GM19035 (cell line): ENCODE results near the gene PKD2.
"Not testable (repeated sequence)": the region's sequence is repeated elsewhere in the genome, so short reads cannot be mapped to it uniquely, and the experiment has no call there.

Experiments used
- ATAC-seq: cut with Tn5 transposase; IDR thresholded peaks from one replicate; pipeline ENCODE4 v1.9.1; 2021; ENCODE audit not compliant: unreplicated experiment

PKD2 gene

GRCh38 chr4:88025868-88026661 lies 18.6 kb downstream of the PKD2 start:
- ATAC-seq = not testable (repeated sequence)

- no peak for ATAC-seq
These were observed 20.5 kb downstream of the PKD2 start for GRCh38 chr4:88027611-88028608.

GRCh38 chr4:88028946-88029345 lies 21.5 kb downstream of the PKD2 start:
- no peak for ATAC-seq

- no peak for ATAC-seq
These were observed 22.1 kb downstream of the PKD2 start for GRCh38 chr4:88029556-88029955.

- no peak for ATAC-seq
These were observed 23.3 kb downstream of the PKD2 start for GRCh38 chr4:88030565-88031310.

- no peak for ATAC-seq
These were observed 25.9 kb downstream of the PKD2 start for GRCh38 chr4:88033309-88033708.

GRCh38 chr4:88035292-88035691 lies 27.9 kb downstream of the PKD2 start:
- ATAC-seq = no peak

GRCh38 chr4:88037447-88037846 lies 30.0 kb downstream of the PKD2 start:
- no peak for ATAC-seq

GRCh38 chr4:88037936-88038335 lies 30.5 kb downstream of the PKD2 start:
- ATAC-seq = no peak

- ATAC-seq = no peak
These were observed 33.3 kb downstream of the PKD2 start for GRCh38 chr4:88040707-88041106.

- no peak for ATAC-seq
These were observed 34.2 kb downstream of the PKD2 start for GRCh38 chr4:88041626-88042025.

- ATAC-seq = no peak
These were observed 35.6 kb downstream of the PKD2 start for GRCh38 chr4:88043001-88043400.

- no peak for ATAC-seq
These were observed 36.3 kb downstream of the PKD2 start for GRCh38 chr4:88043586-88044340.

- no peak for ATAC-seq
These were observed 37.6 kb downstream of the PKD2 start for GRCh38 chr4:88045021-88045420.

GRCh38 chr4:88054229-88054628 lies 46.8 kb downstream of the PKD2 start:
- ATAC-seq = no peak

GRCh38 chr4:88054901-88055300 lies 47.5 kb downstream of the PKD2 start:
- no peak for ATAC-seq

GRCh38 chr4:88058295-88058694 lies 50.9 kb downstream of the PKD2 start:
- no peak for ATAC-seq

- no peak for ATAC-seq
These were observed 52.3 kb downstream of the PKD2 start for GRCh38 chr4:88059766-88060165.

GRCh38 chr4:88060431-88060830 lies 53.0 kb downstream of the PKD2 start:
- ATAC-seq = no peak

- no peak for ATAC-seq
These were observed 54.9 kb downstream of the PKD2 start for GRCh38 chr4:88062311-88062710.
